SW 1271 (cell line): ENCODE data around the gene CYP1A2.
"Not testable (repeated sequence)": the region's sequence is repeated elsewhere in the genome, so short reads cannot be mapped to it uniquely, and the experiment has no call there.

Source experiments
- DNase-seq, 2 experiments: peaks; one replicate each; lab custom pipeline; 2025; lab: John Stamatoyannopoulos, UW

CYP1A2 gene, protein sequence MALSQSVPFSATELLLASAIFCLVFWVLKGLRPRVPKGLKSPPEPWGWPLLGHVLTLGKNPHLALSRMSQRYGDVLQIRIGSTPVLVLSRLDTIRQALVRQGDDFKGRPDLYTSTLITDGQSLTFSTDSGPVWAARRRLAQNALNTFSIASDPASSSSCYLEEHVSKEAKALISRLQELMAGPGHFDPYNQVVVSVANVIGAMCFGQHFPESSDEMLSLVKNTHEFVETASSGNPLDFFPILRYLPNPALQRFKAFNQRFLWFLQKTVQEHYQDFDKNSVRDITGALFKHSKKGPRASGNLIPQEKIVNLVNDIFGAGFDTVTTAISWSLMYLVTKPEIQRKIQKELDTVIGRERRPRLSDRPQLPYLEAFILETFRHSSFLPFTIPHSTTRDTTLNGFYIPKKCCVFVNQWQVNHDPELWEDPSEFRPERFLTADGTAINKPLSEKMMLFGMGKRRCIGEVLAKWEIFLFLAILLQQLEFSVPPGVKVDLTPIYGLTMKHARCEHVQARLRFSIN

GRCh38 chr15:74748322-74748946 lies at the start of gene CYP1A2:
Gene CYP1A2 (plus strand): TSS chr15:74748845. CDS start chr15:74749739, 894 bp downstream.
- DNase-seq = no peak

DNA sequence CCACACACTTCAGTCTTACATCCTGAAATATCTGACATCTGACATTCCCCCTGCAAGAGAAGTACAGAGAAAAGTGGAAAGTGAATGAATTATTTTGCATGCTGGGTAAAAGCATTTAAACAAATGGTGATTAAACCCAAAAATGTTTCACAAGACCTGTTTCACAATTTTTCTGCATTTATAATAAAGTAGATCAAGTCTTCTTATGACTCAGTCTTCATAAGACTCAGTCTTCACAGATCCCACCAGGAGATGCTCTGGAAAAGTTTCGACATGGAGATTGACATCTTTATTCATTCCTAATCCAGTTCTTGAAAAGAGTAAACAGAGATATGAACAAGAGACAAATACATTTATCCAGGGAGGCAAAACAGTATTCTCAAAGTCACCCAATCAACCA lies 39.6 kb upstream of the CYP1A2 start:
- DNase-seq = no peak

- no peak for DNase-seq
These were observed 38.8 kb upstream of the CYP1A2 start for GRCh38 chr15:74709892-74710291.

DNA sequence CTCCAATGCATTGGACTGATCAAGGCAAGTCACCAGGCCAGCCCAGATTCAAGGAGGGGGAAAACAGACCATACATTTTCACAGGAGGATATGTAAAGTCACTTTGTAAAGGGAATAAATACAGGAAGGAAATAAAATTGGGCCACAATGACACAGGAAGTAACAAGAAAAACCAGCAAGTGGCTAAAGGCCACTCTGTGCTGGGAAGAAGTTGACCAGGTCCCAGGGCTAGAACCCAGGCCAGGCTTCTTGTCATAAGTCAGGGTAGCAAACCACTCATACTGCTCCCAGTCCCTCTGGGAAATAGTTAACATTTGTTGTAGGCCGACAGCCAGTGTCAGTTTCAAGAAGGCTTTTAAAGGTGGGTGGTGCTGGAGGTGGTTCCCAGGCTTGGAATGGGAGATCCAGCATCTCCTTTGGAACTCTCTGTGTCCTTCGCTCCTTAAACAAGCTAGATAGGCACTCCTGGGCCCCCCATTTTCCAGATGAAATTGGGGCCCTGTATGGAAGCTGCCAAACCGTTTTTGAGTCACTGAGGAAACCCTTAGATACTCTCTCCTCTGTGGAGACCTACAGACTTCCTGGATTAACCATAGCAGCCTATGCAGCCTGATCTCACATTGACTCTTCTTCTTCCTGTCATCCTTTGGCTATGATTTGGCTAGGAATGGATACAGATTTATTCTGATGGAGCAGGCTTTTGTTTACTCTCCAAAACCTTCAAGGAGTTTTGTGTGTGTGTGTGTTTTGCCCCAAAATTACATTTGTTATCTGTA lies 38.1 kb upstream of the CYP1A2 start:
- no peak for DNase-seq

DNA sequence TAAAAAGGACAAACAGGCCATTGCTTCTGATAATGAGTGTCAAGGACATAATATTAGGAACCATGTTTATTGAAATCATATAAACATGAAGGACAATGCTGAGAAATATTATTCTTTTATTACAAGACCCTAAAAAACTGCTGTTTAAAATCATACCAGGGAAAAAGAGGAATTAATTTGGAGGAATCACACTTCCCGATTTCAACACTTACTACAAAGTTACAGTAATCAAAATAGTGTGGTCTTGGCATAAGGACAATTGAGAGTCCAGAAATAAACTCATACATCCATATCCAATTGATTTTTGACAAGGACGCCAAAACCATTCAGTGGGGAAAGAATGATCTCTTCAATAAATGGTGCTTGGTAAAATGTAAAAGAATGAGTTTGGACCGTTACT lies 36.3 kb upstream of the CYP1A2 start:
- DNase-seq = no peak

DNA sequence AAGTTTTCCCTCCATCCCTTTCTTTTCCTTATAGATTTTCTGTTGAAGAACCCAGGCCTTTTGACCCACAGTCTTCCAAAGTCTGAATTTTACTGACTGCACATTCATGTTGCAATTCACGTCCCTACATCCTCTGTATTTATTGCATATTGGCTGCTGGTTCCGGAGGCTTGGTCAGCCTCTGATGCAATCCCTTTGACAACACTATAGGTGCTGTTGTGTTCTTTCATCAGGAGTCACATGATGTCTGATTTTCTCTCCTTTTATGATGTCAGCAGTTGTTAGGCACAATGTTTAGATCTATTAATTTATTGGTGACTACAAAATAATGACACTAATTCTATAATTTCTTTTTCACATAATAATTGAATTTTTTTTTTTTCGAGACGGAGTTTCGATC lies 32.0 kb upstream of the CYP1A2 start:
- no peak for DNase-seq

DNA sequence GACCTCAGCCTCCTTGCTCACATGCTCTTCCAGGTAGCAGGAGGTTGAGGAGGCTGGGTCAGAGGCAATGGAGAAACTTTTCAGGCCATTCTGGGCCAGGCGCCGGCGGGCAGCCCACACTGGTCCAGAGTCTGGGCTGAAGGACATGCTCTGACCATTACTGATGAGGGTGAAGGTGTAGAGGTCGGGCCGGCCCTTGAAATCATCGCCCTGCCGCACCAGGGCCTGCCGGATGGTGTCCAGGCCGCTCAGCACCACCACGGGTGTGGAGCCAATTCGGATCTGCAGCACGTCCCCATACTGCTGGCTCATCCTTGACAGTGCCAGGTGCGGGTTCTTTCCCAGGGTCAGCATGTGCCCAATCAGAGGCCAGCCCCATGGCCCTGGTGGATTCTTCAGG lies 26.1 kb upstream of the CYP1A2 start:
- no peak for DNase-seq

GRCh38 chr15:74723187-74723586 lies 25.5 kb upstream of the CYP1A2 start:
- DNase-seq = no peak

DNA sequence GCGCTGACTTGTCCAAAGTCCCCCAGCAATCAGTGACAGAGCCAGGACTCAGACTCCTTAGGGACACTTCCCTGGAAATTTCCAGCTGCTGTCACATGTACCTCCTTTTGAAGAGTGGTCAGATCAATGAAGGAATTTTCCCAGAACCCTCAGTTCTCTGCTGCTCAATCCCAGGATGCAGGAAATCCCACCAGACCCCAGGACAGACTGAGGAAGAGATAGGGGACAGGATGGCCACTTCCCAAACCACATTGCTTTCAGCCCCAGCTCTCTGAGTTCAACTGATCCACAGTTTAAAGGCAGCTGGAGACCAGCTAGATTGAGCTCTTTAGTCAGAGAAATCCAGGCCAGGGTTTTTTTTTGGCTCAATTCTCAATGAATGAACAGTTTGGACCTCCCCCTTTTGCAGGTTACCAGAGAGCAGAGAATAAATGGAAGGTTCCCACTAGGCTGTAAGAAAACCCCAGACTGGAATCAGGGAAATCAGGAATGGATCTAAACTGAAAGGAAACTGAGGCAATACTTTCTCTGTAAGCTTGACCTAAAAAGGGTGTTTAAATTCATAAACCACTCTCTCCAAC lies 24.8 kb upstream of the CYP1A2 start:
- peak; percentile 43 to 86 for DNase-seq

DNA sequence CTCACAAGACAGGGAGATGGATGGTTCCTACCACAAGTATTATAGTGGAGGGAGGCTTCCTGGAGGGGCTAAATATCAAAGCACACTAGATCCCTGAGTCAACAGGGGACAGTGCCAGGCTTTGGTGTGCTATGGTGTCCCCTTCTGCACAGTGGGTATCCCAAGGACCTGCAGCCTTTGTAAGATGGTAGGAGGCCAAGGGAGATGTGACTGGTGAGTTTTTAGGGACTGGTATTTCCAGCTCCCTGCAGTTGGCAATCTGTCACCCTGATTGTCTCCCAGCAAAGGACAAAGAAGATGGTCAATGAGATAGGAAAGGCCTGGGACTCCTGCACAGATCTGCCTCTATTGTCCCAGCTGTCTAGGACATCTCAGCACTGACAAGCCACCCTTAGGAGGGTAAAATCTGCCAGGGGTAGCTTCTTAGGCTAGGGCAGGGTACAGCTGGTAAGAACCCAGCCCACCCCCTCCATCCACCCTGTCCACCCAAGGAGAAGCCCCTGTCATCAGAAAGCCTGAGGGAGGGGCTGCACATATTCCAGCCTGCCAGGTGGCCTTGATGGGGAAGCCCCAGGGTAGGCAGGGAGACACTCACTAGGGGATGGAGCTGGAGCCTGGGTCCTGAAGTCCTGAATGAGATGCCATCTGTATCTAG lies 23.9 kb upstream of the CYP1A2 start:
- DNase-seq = no peak

DNA sequence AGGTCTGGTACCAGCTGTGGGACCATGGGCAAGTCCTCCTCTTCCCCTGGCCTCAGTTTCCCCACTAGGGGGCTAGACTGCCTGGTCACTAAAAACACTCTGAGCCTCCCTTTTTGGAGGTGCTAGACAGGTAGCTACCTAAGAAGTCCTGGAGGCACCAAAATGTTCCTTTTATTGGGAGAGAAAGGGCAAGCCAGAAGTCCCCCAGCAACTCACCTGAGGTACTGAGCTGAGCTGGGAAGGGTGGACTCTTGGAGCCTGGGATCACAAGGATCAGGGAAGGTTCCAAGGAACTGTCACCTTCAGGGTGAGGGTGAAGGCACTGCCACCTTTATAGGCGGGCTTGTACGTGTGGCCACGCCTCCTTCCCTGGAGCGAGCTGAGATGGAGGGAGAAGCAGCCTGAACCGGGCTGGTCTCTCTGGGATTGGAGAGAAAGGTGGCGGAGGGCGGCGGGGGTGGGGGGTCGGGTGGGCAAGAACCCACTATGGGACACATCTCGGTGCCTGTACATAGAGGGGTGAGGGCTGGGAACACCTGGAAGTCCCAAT lies 23.3 kb upstream of the CYP1A2 start, which contains the start of gene CYP1A1:
TSS of gene CYP1A1 (minus strand) at position 304 of the 550 bp plus-strand sequence. CDS start 2,431 bp downstream, outside the sequence.
- DNase-seq = peak; percentile 21 to 55

- peak; percentile 48 to 62 for DNase-seq
These were observed 22.5 kb upstream of the CYP1A2 start for GRCh38 chr15:74725845-74726773.

DNA sequence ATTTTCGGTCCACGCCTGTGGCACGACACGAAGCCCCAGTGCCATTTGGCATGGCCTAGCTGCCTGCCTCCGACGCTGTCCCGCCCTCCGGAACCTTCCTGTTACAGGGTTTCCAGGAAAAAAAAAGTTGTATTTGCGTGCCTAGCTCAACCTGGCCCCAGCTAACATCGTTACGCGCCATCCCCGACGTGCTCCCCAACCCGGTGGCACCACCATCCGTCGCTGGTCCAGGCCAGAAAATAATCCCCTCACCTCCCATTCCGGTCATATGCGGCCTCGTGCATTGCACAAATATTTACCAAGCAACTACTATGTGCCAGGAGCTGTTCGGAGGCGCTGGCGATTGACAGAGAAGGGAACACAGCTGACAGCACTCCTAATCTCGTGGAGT lies 21.9 kb upstream of the CYP1A2 start:
- no peak for DNase-seq

DNA sequence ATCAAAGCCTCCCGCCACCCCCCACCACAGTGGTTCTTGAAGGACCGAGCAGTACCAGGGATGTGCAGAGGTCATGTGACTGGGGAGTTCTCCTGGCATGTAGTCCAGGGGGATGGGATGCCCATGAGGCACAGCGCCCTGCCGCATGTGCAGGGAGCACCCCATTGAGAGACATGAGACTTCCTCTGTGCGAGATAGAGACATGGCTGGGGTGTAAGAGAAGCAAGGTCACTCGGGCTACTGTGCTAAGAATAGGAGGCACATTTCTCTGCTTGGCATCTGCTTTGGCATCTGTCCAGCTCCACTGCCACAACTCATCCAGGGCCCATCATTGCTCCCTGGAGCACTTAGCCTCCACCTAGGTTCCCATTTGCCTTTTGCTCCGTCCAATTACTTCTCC lies 20.9 kb upstream of the CYP1A2 start:
- DNase-seq = peak in 1 of 2 experiments; percentile 11

DNA sequence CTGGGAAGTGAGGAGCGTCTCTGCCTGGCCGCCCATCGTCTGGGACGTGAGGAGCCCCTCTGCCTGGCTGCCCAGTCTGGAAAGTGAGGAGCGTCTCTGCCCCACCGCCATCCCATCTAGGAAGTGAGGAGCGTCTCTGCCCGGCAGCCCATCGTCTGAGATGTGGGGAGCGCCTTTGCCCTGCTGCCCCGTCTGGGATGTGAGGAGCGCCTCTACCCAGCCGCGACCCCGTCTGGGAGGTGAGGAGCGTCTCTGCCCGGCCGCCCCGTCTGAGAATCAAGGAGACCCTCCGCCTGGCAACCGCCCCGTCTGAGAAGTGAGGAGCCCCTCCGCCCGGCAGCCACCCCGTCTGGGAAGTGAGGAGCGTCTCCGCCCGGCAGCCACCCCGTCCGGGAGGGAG lies 19.9 kb upstream of the CYP1A2 start:
- not testable (repeated sequence) for DNase-seq

DNA sequence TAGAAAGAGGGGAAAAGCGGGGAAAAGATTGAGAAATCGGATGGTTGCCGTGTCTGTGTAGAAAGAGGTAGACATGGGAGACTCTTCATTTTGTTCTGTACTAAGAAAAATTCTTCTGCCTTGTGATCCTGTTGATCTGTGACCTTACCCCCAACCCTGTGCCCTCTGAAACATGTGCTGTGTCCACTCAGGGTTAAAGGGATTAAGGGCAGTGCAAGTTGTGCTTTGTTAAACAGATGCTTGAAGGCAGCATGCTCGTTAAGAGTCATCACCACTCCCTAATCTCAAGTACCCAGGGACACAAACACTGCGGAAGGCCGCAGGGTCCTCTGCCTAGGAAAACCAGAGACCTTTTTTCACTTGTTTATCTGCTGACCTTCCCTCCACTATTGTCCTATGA lies 19.3 kb upstream of the CYP1A2 start:
- not testable (repeated sequence) for DNase-seq

- no peak for DNase-seq
These were observed 17.9 kb upstream of the CYP1A2 start for GRCh38 chr15:74730619-74731316.

DNA sequence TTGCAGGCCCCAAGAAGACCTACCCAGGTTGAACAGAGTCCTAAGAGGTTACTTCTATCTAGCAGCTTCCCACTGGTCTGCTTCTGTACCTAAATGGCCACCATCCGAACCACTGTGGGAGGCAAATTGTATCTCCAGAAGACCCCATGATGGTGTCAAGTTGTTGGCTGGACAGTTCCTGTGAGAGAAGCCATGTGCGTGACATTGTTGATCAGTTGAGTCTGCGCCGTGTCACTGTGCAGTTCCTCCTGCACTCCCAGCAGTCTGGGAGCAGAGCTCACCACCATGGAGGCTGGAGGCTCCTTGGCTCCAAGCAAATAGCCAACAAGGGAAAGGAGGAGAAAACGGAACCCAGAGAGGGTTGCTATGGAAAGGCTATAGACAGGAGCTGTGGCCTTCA lies 15.8 kb upstream of the CYP1A2 start:
- no peak for DNase-seq

- DNase-seq = no peak
These were observed 15.4 kb upstream of the CYP1A2 start for GRCh38 chr15:74733269-74733668.
